HEK293 (cell line): Measurements from ENCODE around the gene BRCA2.
A peak's percentile ranks its signal among the peaks of the same experiment; 100 is the strongest.

ENCODE experiments used
- CTCF ChIA-PET: fragments of 350-600 bp; formaldehyde crosslinking; extraction: SDS; loops from one replicate; lab custom pipeline; 2021; ENCODE audit warnings: antibody characterized with exemption; lab: Yijun Ruan, JAX
- POLR2A ChIA-PET: fragments of 300-600 bp; formaldehyde crosslinking; extraction: SDS; loops from one replicate; lab custom pipeline; 2020; ENCODE audit warnings: antibody characterized with exemption, inconsistent platforms; lab: Yijun Ruan, JAX
- H3K27ac ChIP-seq: fragments of 200-500 bp; sonication (Bioruptor generic); 2 replicates; pipeline ENCODE4 v1.5.1; 2014; ENCODE audit warnings: low read depth, low read length, control low read depth, inconsistent platforms; ENCODE audit errors: extremely low read depth
- H3K36me3 ChIP-seq, 2 experiments: fragments of 200-500 bp in 1 of 2; sonication (Bioruptor generic) in 1 of 2; 1 replicate in 1 of 2; 2 replicates in 1 of 2; pipeline ENCODE4 v1.5.1; 2014 to 2017; ENCODE audit warnings: inconsistent platforms in 2 of 2, low read length in 2 of 2; ENCODE audit not compliant: control insufficient read depth in 2 of 2, insufficient read depth in 1 of 2
- H3K4me1 ChIP-seq: fragments of 200-500 bp; sonication (Bioruptor generic); 2 replicates; pipeline ENCODE4 v1.5.1; 2014; ENCODE audit warnings: mild to moderate bottlenecking, low read length, inconsistent platforms; ENCODE audit not compliant: control insufficient read depth, insufficient read depth
- H3K4me3 ChIP-seq: 2 replicates; pipeline ENCODE4 v1.5.1; 2011; ENCODE audit warnings: low read depth, mild to moderate bottlenecking, control low read depth, low read length, moderate library complexity
- H3K9me3 ChIP-seq: fragments of 200-500 bp; sonication (Bioruptor generic); 2 replicates; pipeline ENCODE4 v1.5.1; 2014; ENCODE audit warnings: low read depth, low read length, inconsistent platforms; ENCODE audit not compliant: control insufficient read depth, insufficient read depth
- BCL11A ChIP-seq: fragments of 450-650 bp; formaldehyde crosslinking; IDR thresholded peaks from 2 replicates; pipeline ENCODE4 v1.5.1; 2016; ENCODE audit warnings: low read depth, missing biosample characterization, missing genetic modification characterization
- FEZF1 ChIP-seq: fragments of 450-650 bp; formaldehyde crosslinking; IDR thresholded peaks from 2 replicates; pipeline ENCODE4 v1.5.1; 2016; ENCODE audit warnings: missing biosample characterization, missing genetic modification characterization
- HOXD13 ChIP-seq: sonication (generic); formaldehyde crosslinking; IDR thresholded peaks from 2 replicates; pipeline ENCODE4 v1.8.0; 2022; ENCODE audit warnings: missing genetic modification reagents, borderline replicate concordance
- PBX3 ChIP-seq: sonication (generic); formaldehyde crosslinking; IDR thresholded peaks from 2 replicates; pipeline ENCODE4 v1.8.1; 2022; ENCODE audit warnings: mild to moderate bottlenecking, moderate library complexity, missing genetic modification reagents
- YY2 ChIP-seq: fragments of 450-650 bp; formaldehyde crosslinking; IDR thresholded peaks from 2 replicates; pipeline ENCODE4 v1.5.1; 2016; ENCODE audit warnings: missing biosample characterization, missing genetic modification characterization
- ZNF23 ChIP-seq: fragments of 450-650 bp; formaldehyde crosslinking; IDR thresholded peaks from 2 replicates; pipeline ENCODE4 v1.5.1; 2016; ENCODE audit warnings: missing biosample characterization, missing genetic modification characterization, borderline replicate concordance
- ZNF26 ChIP-seq: fragments of 450-650 bp; formaldehyde crosslinking; IDR thresholded peaks from 2 replicates; pipeline ENCODE4 v1.5.1; 2016; ENCODE audit warnings: missing biosample characterization, missing genetic modification characterization
- ZNF266 ChIP-seq: fragments of 450-650 bp; formaldehyde crosslinking; IDR thresholded peaks from 2 replicates; pipeline ENCODE4 v1.5.1; 2016; ENCODE audit warnings: missing biosample characterization, missing genetic modification characterization, low read depth
- ZNF274 ChIP-seq, 2 experiments: fragments of 200-500 bp in 1 of 2; fragments of 450-650 bp in 1 of 2; sonication (Bioruptor generic) in 1 of 2; formaldehyde crosslinking in 1 of 2; IDR thresholded peaks; 2 replicates each; pipeline versions ENCODE4 v1.5.1 to v1.6.1; 2014 to 2016; ENCODE audit warnings: borderline replicate concordance in 1 of 2, inconsistent platforms in 1 of 2, low read length in 1 of 2, missing biosample characterization in 1 of 2, missing genetic modification characterization in 1 of 2
- ZNF335 ChIP-seq: fragments of 450-650 bp; formaldehyde crosslinking; conservative IDR thresholded peaks from 2 replicates; pipeline ENCODE4 v1.5.1; 2016; ENCODE audit warnings: missing biosample characterization, missing genetic modification characterization
- ZNF488 ChIP-seq: fragments of 450-650 bp; formaldehyde crosslinking; IDR thresholded peaks from 2 replicates; pipeline ENCODE4 v1.5.1; 2016; ENCODE audit warnings: missing biosample characterization, missing genetic modification characterization
- ZNF561 ChIP-seq: fragments of 450-650 bp; IDR thresholded peaks from 2 replicates; pipeline ENCODE4 v1.5.1; 2018; ENCODE audit warnings: missing biosample characterization, missing genetic modification characterization, borderline replicate concordance
- ZNF610 ChIP-seq: fragments of 450-650 bp; formaldehyde crosslinking; IDR thresholded peaks from 2 replicates; pipeline ENCODE4 v1.5.1; 2016; ENCODE audit warnings: missing biosample characterization, missing genetic modification characterization, borderline replicate concordance
- ZNF654 ChIP-seq: fragments of 450-650 bp; formaldehyde crosslinking; IDR thresholded peaks from 2 replicates; pipeline ENCODE4 v1.5.1; 2016; ENCODE audit warnings: low read depth, missing biosample characterization, missing genetic modification characterization
- ZSCAN5A ChIP-seq: fragments of 450-650 bp; formaldehyde crosslinking; IDR thresholded peaks from 2 replicates; pipeline ENCODE4 v1.5.1; 2016; ENCODE audit warnings: missing biosample characterization, missing genetic modification characterization

BRCA2 gene

GRCh38 chr13:32305646-32306045 lies 9.7 kb upstream of the BRCA2 start:
- Histone ChIP-seq H3K4me1 (no peaks in the 10 kb centered on the region), H3K9me3 (no peaks in the 10 kb centered on the region), H3K36me3 (no peaks in the 10 kb centered on the region), H3K27ac (no peak overlapping the region), H3K4me3 (no peak overlapping the region)
- no peak for TF ChIP-seq FEZF1 (tag by site-specific recombination)
- TF ChIP-seq ZNF26 (tag by site-specific recombination) = peak; percentile 52; the same call in 1 of the 2 replicates
- ChIA-PET CTCF (interaction anchor here (0.7 to 1.0 kb wide), 4 partner anchors 60 to 395 kb away, joined by 3 to 5 read pairs (median 4); no protein-coding TSS in a partner anchor), POLR2A (interaction anchor here (1.7 kb wide), 1 partner anchor 9 kb away, joined by 4 read pairs; the partner anchor contains the start of genes BRCA2 and ZAR1L)

GRCh38 chr13:32309312-32310133 lies 5.8 kb upstream of the BRCA2 start:
- H3K4me1 ChIP-seq = no peaks in the 10 kb centered on the region
- no peak overlapping the region for H3K27ac ChIP-seq
- ChIA-PET POLR2A (no interaction called here), CTCF (interaction anchor here (0.6 to 1.4 kb wide), 5 partner anchors 9 to 1664 kb away, joined by 3 to 5 read pairs (median 5); no protein-coding TSS in a partner anchor)
- TF ChIP-seq ZNF610 (tag by site-specific recombination) (no peak), ZSCAN5A (tag by site-specific recombination) (no peak)
- no peaks in the 10 kb centered on the region for H3K9me3 ChIP-seq
- no peaks in the 10 kb centered on the region for H3K36me3 ChIP-seq
- H3K4me3 ChIP-seq = no peak overlapping the region

- no peak overlapping the region for H3K4me3 ChIP-seq
- no peaks in the 10 kb centered on the region for H3K36me3 ChIP-seq
- H3K27ac ChIP-seq = no peak overlapping the region
- H3K9me3 ChIP-seq = no peaks in the 10 kb centered on the region
- TF ChIP-seq ZNF335 = 0 out of 2 replicates have a peak, but pooled peaks have one; percentile 21
- no peak for TF ChIP-seq ZNF266 (tag by site-specific recombination)
- peak; percentile 54 for TF ChIP-seq ZNF654
- H3K4me1 ChIP-seq = no peaks in the 10 kb centered on the region
- ChIA-PET POLR2A (no interaction called here), CTCF (no interaction called here)
Observed at GRCh38 chr13:32310134-32310706, 5.1 kb upstream of the BRCA2 start.

GRCh38 chr13:32311188-32311897 lies 4.0 kb upstream of the BRCA2 start:
- CTCF ChIA-PET = interaction anchor here (0.6 to 1.5 kb wide), 7 partner anchors 28 to 433 kb away, joined by 3 to 4 read pairs (median 3); no protein-coding TSS in a partner anchor
- H3K4me1 ChIP-seq = no peaks in the 10 kb centered on the region
- TF ChIP-seq ZNF274 (IDR thresholded peaks at IDR 0.05; ENCODE audit: low read length) (no peak), ZNF274 (tag by site-specific recombination; IDR thresholded peaks at IDR 0.05; ENCODE audit: borderline replicate concordance) (no peak), YY2 (tag by site-specific recombination) (no peak), ZNF23 (tag by site-specific recombination) (no peak), PBX3 (CRISPR knock-in tag) (no peak), ZNF488 (tag by site-specific recombination) (no peak), BCL11A (no peak), ZNF561 (tag by site-specific recombination) (no peak), HOXD13 (no peak), ZSCAN5A (tag by site-specific recombination) (no peak)

More at GRCh38 chr13:32311188-32311897, 4.0 kb upstream of the BRCA2 start:
- POLR2A ChIA-PET = no interaction called here
- no peak overlapping the region for H3K4me3 ChIP-seq
- no peaks in the 10 kb centered on the region for H3K36me3 ChIP-seq
- H3K27ac ChIP-seq = no peak overlapping the region
- no peaks in the 10 kb centered on the region for H3K9me3 ChIP-seq
